Neural cell (in vitro differentiated cells): Measurements from ENCODE around the gene SATL1.

ENCODE experiments used
- EP300 ChIP-seq: fragments of 450-650 bp; conservative IDR thresholded peaks from 2 replicates; pipeline ENCODE4 v1.6.1; 2014; ENCODE audit warnings: antibody characterized with exemption, mild to moderate bottlenecking, moderate library complexity; ENCODE audit not compliant: poor library complexity, severe bottlenecking
- EZH2 ChIP-seq: fragments of 200-600, 300-800 bp; shearing (Covaris generic), sonication (generic); IDR thresholded peaks from 2 replicates; pipeline ENCODE4 v1.6.1; 2014; ENCODE audit warnings: antibody characterized with exemption, low read length, borderline replicate concordance, mild to moderate bottlenecking; ENCODE audit not compliant: insufficient read depth, poor library complexity, severe bottlenecking
- MXI1 ChIP-seq: fragments of 450-650 bp; conservative IDR thresholded peaks from 2 replicates; pipeline ENCODE4 v1.6.1; 2014; ENCODE audit warnings: antibody characterized with exemption, mild to moderate bottlenecking; ENCODE audit not compliant: poor library complexity, severe bottlenecking
- POLR2AphosphoS5 ChIP-seq: IDR thresholded peaks from 2 replicates; pipeline ENCODE4 v1.6.1; 2012
- RAD21 ChIP-seq: fragments of 450-650 bp; conservative IDR thresholded peaks from 2 replicates; pipeline ENCODE4 v1.6.1; 2014; ENCODE audit warnings: antibody characterized with exemption, mild to moderate bottlenecking, moderate library complexity
- SMC3 ChIP-seq: fragments of 450-650 bp; conservative IDR thresholded peaks from 2 replicates; pipeline ENCODE4 v1.6.1; 2014; ENCODE audit warnings: antibody characterized with exemption, mild to moderate bottlenecking, moderate library complexity; ENCODE audit not compliant: poor library complexity
- TF ChIP-seq, protein P1 (sequence below): fragments of 450-650 bp; IDR thresholded peaks from 2 replicates; pipeline ENCODE4 v1.5.1; 2014; ENCODE audit warnings: antibody characterized with exemption, mild to moderate bottlenecking, moderate library complexity; ENCODE audit not compliant: poor library complexity, severe bottlenecking
- TF ChIP-seq, protein P2 (sequence below): IDR thresholded peaks from 2 replicates; pipeline ENCODE4 v1.6.1; 2012; ENCODE audit warnings: borderline replicate concordance

DNA sequence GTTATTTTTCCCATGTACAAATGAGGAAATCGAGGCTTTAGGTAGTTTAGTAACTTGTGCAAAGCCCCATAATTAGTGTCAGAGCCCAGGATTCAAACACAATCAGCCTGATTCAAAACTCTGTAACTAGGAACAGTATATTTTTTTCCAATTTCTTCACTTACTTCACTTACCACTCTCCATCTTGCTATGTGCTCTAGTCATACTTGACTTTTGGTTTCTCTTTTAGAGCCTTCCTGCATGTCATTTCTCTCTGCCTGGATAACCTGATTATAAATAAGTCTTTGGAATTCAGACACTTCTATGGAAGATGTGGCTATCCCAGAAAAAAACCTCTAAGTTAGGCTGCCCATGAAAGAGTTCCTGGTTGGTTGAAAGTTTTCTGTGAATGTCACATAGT is 22.2 kb downstream of the SATL1 start:
- no peak for TF ChIP-seq MXI1
- TF ChIP-seq, protein P1, sequence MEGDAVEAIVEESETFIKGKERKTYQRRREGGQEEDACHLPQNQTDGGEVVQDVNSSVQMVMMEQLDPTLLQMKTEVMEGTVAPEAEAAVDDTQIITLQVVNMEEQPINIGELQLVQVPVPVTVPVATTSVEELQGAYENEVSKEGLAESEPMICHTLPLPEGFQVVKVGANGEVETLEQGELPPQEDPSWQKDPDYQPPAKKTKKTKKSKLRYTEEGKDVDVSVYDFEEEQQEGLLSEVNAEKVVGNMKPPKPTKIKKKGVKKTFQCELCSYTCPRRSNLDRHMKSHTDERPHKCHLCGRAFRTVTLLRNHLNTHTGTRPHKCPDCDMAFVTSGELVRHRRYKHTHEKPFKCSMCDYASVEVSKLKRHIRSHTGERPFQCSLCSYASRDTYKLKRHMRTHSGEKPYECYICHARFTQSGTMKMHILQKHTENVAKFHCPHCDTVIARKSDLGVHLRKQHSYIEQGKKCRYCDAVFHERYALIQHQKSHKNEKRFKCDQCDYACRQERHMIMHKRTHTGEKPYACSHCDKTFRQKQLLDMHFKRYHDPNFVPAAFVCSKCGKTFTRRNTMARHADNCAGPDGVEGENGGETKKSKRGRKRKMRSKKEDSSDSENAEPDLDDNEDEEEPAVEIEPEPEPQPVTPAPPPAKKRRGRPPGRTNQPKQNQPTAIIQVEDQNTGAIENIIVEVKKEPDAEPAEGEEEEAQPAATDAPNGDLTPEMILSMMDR = no peak
- no peak for TF ChIP-seq POLR2AphosphoS5
- TF ChIP-seq, protein P2, sequence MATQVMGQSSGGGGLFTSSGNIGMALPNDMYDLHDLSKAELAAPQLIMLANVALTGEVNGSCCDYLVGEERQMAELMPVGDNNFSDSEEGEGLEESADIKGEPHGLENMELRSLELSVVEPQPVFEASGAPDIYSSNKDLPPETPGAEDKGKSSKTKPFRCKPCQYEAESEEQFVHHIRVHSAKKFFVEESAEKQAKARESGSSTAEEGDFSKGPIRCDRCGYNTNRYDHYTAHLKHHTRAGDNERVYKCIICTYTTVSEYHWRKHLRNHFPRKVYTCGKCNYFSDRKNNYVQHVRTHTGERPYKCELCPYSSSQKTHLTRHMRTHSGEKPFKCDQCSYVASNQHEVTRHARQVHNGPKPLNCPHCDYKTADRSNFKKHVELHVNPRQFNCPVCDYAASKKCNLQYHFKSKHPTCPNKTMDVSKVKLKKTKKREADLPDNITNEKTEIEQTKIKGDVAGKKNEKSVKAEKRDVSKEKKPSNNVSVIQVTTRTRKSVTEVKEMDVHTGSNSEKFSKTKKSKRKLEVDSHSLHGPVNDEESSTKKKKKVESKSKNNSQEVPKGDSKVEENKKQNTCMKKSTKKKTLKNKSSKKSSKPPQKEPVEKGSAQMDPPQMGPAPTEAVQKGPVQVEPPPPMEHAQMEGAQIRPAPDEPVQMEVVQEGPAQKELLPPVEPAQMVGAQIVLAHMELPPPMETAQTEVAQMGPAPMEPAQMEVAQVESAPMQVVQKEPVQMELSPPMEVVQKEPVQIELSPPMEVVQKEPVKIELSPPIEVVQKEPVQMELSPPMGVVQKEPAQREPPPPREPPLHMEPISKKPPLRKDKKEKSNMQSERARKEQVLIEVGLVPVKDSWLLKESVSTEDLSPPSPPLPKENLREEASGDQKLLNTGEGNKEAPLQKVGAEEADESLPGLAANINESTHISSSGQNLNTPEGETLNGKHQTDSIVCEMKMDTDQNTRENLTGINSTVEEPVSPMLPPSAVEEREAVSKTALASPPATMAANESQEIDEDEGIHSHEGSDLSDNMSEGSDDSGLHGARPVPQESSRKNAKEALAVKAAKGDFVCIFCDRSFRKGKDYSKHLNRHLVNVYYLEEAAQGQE = no peak
- no peak for TF ChIP-seq SMC3
- no peak for TF ChIP-seq EZH2
- no peak for TF ChIP-seq RAD21
- TF ChIP-seq EP300 = no peak
